Embryonic facial prominence (tissue), 1 donor: ENCODE measurements around the gene GLP2R.

Experiments
- DNase-seq: peaks from one replicate; pipeline ENCODE4 v3.0.0-alpha.2; 2016; ENCODE audit errors: extremely low spot score

GLP2R gene

GRCh38 chr17:9855036-9855435 is 29.3 kb downstream of the GLP2R start:
- no peak for DNase-seq

GRCh38 chr17:9859781-9860180 is 34.1 kb downstream of the GLP2R start:
- no peak for DNase-seq

GRCh38 chr17:9860851-9861250 is 35.1 kb downstream of the GLP2R start:
- DNase-seq = no peak

- no peak for DNase-seq
Observed at GRCh38 chr17:9862220-9862619, 36.5 kb downstream of the GLP2R start.

GRCh38 chr17:9862949-9863348 is 37.2 kb downstream of the GLP2R start:
- DNase-seq = no peak

- DNase-seq = no peak
Observed at GRCh38 chr17:9865586-9865985, 39.9 kb downstream of the GLP2R start.

- DNase-seq = no peak
Observed at GRCh38 chr17:9868552-9868951, 42.8 kb downstream of the GLP2R start.

- DNase-seq = no peak
Observed at GRCh38 chr17:9872852-9873251, 47.1 kb downstream of the GLP2R start.

GRCh38 chr17:9874722-9875121 is 49.0 kb downstream of the GLP2R start:
- no peak for DNase-seq

- DNase-seq = no peak
Observed at GRCh38 chr17:9875441-9875840, 49.7 kb downstream of the GLP2R start.

- DNase-seq = no peak
Observed at GRCh38 chr17:9878356-9878755, 52.6 kb downstream of the GLP2R start.

GRCh38 chr17:9878786-9879525 is 53.2 kb downstream of the GLP2R start:
- no peak for DNase-seq

GRCh38 chr17:9880582-9880999 is 54.9 kb downstream of the GLP2R start:
- DNase-seq = no peak

GRCh38 chr17:9883451-9883850 is 57.7 kb downstream of the GLP2R start:
- no peak for DNase-seq

- no peak for DNase-seq
Observed at GRCh38 chr17:9886141-9886930, 60.6 kb downstream of the GLP2R start.

GRCh38 chr17:9887508-9887907 is 61.8 kb downstream of the GLP2R start:
- DNase-seq = no peak

GRCh38 chr17:9890124-9890523 is 64.4 kb downstream of the GLP2R start:
- no peak for DNase-seq

GRCh38 chr17:9893411-9894012 is 67.8 kb downstream of the GLP2R start:
- DNase-seq = no peak

- no peak for DNase-seq
Observed at GRCh38 chr17:9894231-9894630, 68.5 kb downstream of the GLP2R start.

GRCh38 chr17:9895923-9896322 is 70.2 kb downstream of the GLP2R start:
- no peak for DNase-seq

GRCh38 chr17:9897372-9897968 is 71.7 kb downstream of the GLP2R start:
- no peak for DNase-seq

- DNase-seq = no peak
Observed at GRCh38 chr17:9898812-9899211, 73.1 kb downstream of the GLP2R start.
